Smooth muscle cell (in vitro differentiated cells): ENCODE results near the gene TBC1D7. TPM values are rescaled to one million over a fixed set of nuclear protein-coding genes. Genes with fewer than 3 reads are reported as not detected.

Experiments
- DNase-seq: peaks from one replicate; lab custom pipeline; 2025; ENCODE audit not compliant: unreplicated experiment; lab: John Stamatoyannopoulos, UW
- H2AFZ ChIP-seq: fragments of 200-600 bp; sonication (generic); 2 replicates; pipeline ENCODE4 v1.6.0; 2016; ENCODE audit warnings: antibody characterized with exemption, low read depth, mild to moderate bottlenecking
- H3F3A ChIP-seq: fragments of 200-600 bp; sonication (generic); 2 replicates; pipeline ENCODE4 v1.6.0; 2017; ENCODE audit warnings: antibody characterized with exemption, low read depth
- H3K27ac ChIP-seq: fragments of 200-600 bp; sonication (generic); 2 replicates; pipeline ENCODE4 v1.5.1; 2016; ENCODE audit warnings: low read depth, mild to moderate bottlenecking
- H3K27me3 ChIP-seq: fragments of 200-600 bp; sonication (generic); 2 replicates; pipeline ENCODE4 v1.6.1; 2016; ENCODE audit warnings: low read depth, mild to moderate bottlenecking
- H3K36me3 ChIP-seq: fragments of 200-600 bp; sonication (generic); 2 replicates; pipeline ENCODE4 v1.5.1; 2016; ENCODE audit warnings: low read depth
- H3K4me1 ChIP-seq: fragments of 200-600 bp; sonication (generic); 2 replicates; pipeline ENCODE4 v1.5.1; 2016; ENCODE audit warnings: low read depth
- H3K4me2 ChIP-seq: fragments of 200-600 bp; sonication (generic); 2 replicates; pipeline ENCODE4 v1.6.0; 2016; ENCODE audit warnings: mild to moderate bottlenecking
- H3K4me3 ChIP-seq: fragments of 200-600 bp; sonication (generic); 2 replicates; pipeline ENCODE4 v1.5.1; 2016; ENCODE audit warnings: mild to moderate bottlenecking
- H3K79me2 ChIP-seq: fragments of 200-600 bp; sonication (generic); 2 replicates; pipeline ENCODE4 v1.6.0; 2016; ENCODE audit warnings: low read depth, mild to moderate bottlenecking
- H3K9ac ChIP-seq: fragments of 200-600 bp; sonication (generic); 2 replicates; pipeline ENCODE4 v1.6.0; 2016; ENCODE audit warnings: low read depth
- H3K9me3 ChIP-seq: fragments of 200-600 bp; sonication (generic); replicated peaks from 2 replicates; pipeline ENCODE4 v1.5.1; 2016; ENCODE audit warnings: low read depth
- H4K20me1 ChIP-seq: fragments of 200-600 bp; sonication (generic); 2 replicates; pipeline ENCODE4 v1.6.0; 2016; ENCODE audit warnings: low read depth
- WGBS: methylation state at CpG from one replicate; pipeline ENCODE4 v1.1.7; 2016; ENCODE audit warnings: low lambda C conversion rate; 5-methylcytosine and 5-hydroxymethylcytosine counted together
- polyA plus RNA-seq: library from polyadenylated mRNA; unstranded; fragments of >200 nt; fragmentation: Nextera tagmentation; extraction: Ambion mirVana; gene quantifications from 2 replicates; pipeline ENCODE4 v1.2.1, GENCODE V29; 2016
- total RNA-seq: library from RNA; depleted of rRNA; stranded (reverse); fragments of >200 nt; gene quantifications from 2 replicates; pipeline ENCODE4 v1.2.3, GENCODE V29; 2014
- TF ChIP-seq, protein P1 (sequence below): fragments of 200-600 bp; sonication (generic); IDR thresholded peaks from 2 replicates; pipeline ENCODE4 v1.5.1; 2017; ENCODE audit warnings: borderline replicate concordance, mild to moderate bottlenecking, antibody characterized with exemption; ENCODE audit not compliant: insufficient read depth, poor library complexity, severe bottlenecking

TBC1D7 gene
- total and polyA plus RNA-seq, 2 experiments from 2014 or later, result 21.1 to 39.6 TPM

DNA sequence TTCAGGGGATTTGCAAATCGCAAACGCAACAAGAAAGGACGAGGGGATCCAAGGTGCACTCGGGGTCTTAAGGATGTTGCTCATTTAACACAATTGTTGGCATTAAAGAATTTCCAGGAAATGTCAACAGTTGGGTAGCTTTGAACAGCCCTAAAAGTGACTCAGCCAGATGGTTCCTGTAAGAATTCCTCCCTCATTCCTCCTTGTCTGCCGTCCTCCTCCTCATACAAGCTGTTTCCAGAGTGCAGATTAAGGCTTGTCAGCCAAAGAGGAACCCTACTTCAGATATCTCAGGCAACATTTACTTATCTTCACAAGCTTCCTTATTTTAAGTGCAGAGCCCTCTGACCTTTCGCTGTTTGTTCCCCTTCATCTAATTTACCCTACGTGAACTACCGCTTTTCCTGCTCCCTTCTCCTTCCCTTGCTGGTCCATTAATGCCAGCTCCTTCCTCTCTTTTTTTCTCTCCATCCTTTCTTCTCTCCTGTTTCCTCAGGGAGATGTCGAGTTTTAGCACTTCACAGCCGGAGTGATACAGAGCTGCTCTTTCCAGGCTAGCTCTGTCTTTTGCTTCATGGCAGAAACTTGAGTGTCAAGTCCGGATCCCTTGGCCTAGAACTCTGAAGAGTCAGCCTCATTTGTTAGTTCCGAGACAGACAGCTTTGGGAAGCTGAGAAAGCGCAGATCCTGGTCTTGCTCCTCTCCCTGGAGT lies 26.1 kb upstream of the TBC1D7 start:
- no peak for DNase-seq
- no peaks in the 10 kb centered on the region for H3K36me3 ChIP-seq
- peaks cover 60% of the 10 kb centered on the region for H3K4me1 ChIP-seq
- H3K79me2 ChIP-seq, result no peaks in the 10 kb centered on the region
- peak overlapping the region; percentile 83 for H3K4me2 ChIP-seq
- peak overlapping the region; percentile 99 for H3K27ac ChIP-seq
- H3F3A ChIP-seq, result peaks cover 46% of the 10 kb centered on the region
- no peaks in the 10 kb centered on the region for H3K27me3 ChIP-seq
- TF ChIP-seq, protein P1, sequence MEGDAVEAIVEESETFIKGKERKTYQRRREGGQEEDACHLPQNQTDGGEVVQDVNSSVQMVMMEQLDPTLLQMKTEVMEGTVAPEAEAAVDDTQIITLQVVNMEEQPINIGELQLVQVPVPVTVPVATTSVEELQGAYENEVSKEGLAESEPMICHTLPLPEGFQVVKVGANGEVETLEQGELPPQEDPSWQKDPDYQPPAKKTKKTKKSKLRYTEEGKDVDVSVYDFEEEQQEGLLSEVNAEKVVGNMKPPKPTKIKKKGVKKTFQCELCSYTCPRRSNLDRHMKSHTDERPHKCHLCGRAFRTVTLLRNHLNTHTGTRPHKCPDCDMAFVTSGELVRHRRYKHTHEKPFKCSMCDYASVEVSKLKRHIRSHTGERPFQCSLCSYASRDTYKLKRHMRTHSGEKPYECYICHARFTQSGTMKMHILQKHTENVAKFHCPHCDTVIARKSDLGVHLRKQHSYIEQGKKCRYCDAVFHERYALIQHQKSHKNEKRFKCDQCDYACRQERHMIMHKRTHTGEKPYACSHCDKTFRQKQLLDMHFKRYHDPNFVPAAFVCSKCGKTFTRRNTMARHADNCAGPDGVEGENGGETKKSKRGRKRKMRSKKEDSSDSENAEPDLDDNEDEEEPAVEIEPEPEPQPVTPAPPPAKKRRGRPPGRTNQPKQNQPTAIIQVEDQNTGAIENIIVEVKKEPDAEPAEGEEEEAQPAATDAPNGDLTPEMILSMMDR, result no peak
- H4K20me1 ChIP-seq, result no peaks in the 10 kb centered on the region
- H3K9me3 ChIP-seq, result no peaks in the 10 kb centered on the region
- 18% methylated on average over 13 of the region's 13 CpGs for WGBS
- no peak overlapping the region for H2AFZ ChIP-seq
- H3K4me3 ChIP-seq, result no peak overlapping the region
- H3K9ac ChIP-seq, result peak overlapping the region; percentile 94

DNA sequence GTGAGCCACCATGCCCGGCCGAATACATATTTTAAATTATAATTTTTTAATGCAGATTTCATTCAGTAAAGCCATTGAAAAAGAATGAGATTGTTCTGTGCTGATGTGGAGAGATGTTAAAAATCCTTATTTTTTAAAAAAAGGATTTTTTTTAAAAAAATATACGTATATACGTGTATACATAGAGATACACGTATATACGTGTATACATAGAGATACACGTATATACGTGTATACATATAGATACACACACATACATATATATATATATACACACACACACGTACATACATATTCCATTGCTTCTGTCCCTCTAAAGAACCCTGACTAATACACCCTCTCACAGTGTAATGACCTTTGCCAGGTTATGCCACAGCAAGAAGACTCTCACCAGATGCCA lies 23.8 kb upstream of the TBC1D7 start:
- no peak for DNase-seq
- H4K20me1 ChIP-seq, result no peaks in the 10 kb centered on the region
- no peaks in the 10 kb centered on the region for H3K36me3 ChIP-seq
- TF ChIP-seq, protein P1, result no peak
- no peaks in the 10 kb centered on the region for H3K27me3 ChIP-seq
- H3K4me3 ChIP-seq, result no peak overlapping the region
- no peaks in the 10 kb centered on the region for H3K9me3 ChIP-seq
- no peak overlapping the region for H2AFZ ChIP-seq
- whole genome bisulfite sequencing, result 98% methylated on average over 9 of the region's 9 CpGs
- H3K27ac ChIP-seq, result peak overlapping the region; percentile 89
- no peak overlapping the region for H3K4me2 ChIP-seq
- H3K4me1 ChIP-seq, result peaks cover 42% of the 10 kb centered on the region
- H3F3A ChIP-seq, result peaks cover 40% of the 10 kb centered on the region
- no peak overlapping the region for H3K9ac ChIP-seq
- no peaks in the 10 kb centered on the region for H3K79me2 ChIP-seq

DNA sequence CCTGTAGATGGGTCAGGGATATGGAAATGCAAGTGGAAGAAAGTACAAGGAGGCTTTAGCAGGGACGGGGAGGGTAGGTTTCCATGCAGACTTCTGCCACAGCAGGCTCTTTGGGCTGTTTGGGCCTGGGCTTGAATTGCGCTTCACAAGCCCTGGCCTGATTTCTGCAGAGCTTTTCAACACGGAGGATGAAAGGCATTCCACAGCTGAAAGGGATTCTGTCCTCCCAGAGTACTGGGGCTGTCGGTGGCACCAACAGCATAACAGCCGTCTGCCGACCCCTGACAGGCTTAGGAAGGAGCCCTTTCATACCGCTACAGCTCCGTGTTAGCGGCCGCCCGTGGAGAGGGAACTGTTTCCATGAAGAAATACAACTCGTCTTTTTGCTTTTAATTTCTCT lies 22.9 kb upstream of the TBC1D7 start:
- peak overlapping the region; percentile 89 for H3K27ac ChIP-seq
- H3K27me3 ChIP-seq, result no peaks in the 10 kb centered on the region
- peaks cover 42% of the 10 kb centered on the region for H3K4me1 ChIP-seq
- H3K9me3 ChIP-seq, result no peaks in the 10 kb centered on the region
- WGBS, result 5% methylated on average over 12 of the region's 12 CpGs
- peak overlapping the region; percentile 45 for H3K9ac ChIP-seq
- peak overlapping the region; percentile 80 for H3K4me2 ChIP-seq
- TF ChIP-seq, protein P1, result no peak
- H3F3A ChIP-seq, result peaks cover 32% of the 10 kb centered on the region
- H2AFZ ChIP-seq, result peak overlapping the region; percentile 93
- H3K36me3 ChIP-seq, result no peaks in the 10 kb centered on the region
- no peaks in the 10 kb centered on the region for H3K79me2 ChIP-seq
- H3K4me3 ChIP-seq, result no peak overlapping the region
- DNase-seq, result no peak
- no peaks in the 10 kb centered on the region for H4K20me1 ChIP-seq
